Type B pancreatic cell (in vitro differentiated cells): Measurements from ENCODE around the gene FIGNL1. TPM values are rescaled to one million over a fixed set of nuclear protein-coding genes. Genes with fewer than 3 reads are reported as not detected.

ENCODE experiments used
- DNase-seq: peaks from one replicate; pipeline ENCODE4 v3.0.0; 2021; ENCODE audit warnings: mixed read lengths; ENCODE audit not compliant: unreplicated experiment; ENCODE audit errors: extremely low spot score
- H3K27ac Mint-ChIP-seq: 2 replicates; pipeline ENCODE4 v1.8.0; 2021; ENCODE audit warnings: mild to moderate bottlenecking, mixed read lengths
- H3K27me3 Mint-ChIP-seq: 2 replicates; pipeline ENCODE4 v1.8.0; 2021; ENCODE audit warnings: mixed read lengths
- H3K36me3 Mint-ChIP-seq: 2 replicates; pipeline ENCODE4 v1.8.0; 2021; ENCODE audit warnings: mixed read lengths
- H3K4me1 Mint-ChIP-seq: one replicate; pipeline ENCODE4 v1.8.0; 2021; ENCODE audit warnings: mixed read lengths; ENCODE audit not compliant: unreplicated experiment
- H3K4me3 Mint-ChIP-seq: 2 replicates; pipeline ENCODE4 v1.8.0; 2021; ENCODE audit warnings: mild to moderate bottlenecking, mixed read lengths
- H3K9me3 Mint-ChIP-seq: 2 replicates; pipeline ENCODE4 v1.8.0; 2021; ENCODE audit warnings: mixed read lengths
- CTCF ChIP-seq: fragments of 200-600 bp; sonication (generic); conservative IDR thresholded peaks from 2 replicates; pipeline ENCODE4 v1.5.0; 2021; ENCODE audit warnings: antibody characterized with exemption, mild to moderate bottlenecking
- total RNA-seq: library from RNA; stranded (reverse); gene quantifications from 2 replicates; pipeline ENCODE4 v1.2.1, GENCODE V29; 2021; ENCODE audit warnings: low replicate concordance

FIGNL1 gene
- total RNA-seq, 1 donor from 2014 or later, result 28.6 TPM

- Mint-ChIP-seq H3K4me1 (peaks cover 10% of the 10 kb centered on the region), H3K36me3 (no peaks in the 10 kb centered on the region), H3K27me3 (peaks cover 11% of the 10 kb centered on the region), H3K27ac (no peak overlapping the region), H3K4me3 (no peak overlapping the region), H3K9me3 (peaks cover 4% of the 10 kb centered on the region)
- no peak for DNase-seq
- no peak for TF ChIP-seq CTCF
These were observed 45.6 kb upstream of the FIGNL1 start for GRCh38 chr7:50495746-50496145.

- no peak for DNase-seq
- no peak overlapping the region for H3K27ac Mint-ChIP-seq
- no peak for TF ChIP-seq CTCF
- no peaks in the 10 kb centered on the region for H3K36me3 Mint-ChIP-seq
- peaks cover 4% of the 10 kb centered on the region for H3K27me3 Mint-ChIP-seq
- no peaks in the 10 kb centered on the region for H3K9me3 Mint-ChIP-seq
- peaks cover 10% of the 10 kb centered on the region for H3K4me1 Mint-ChIP-seq
- no peak overlapping the region for H3K4me3 Mint-ChIP-seq
These were observed 42.8 kb upstream of the FIGNL1 start for GRCh38 chr7:50492770-50493519.

GRCh38 chr7:50491943-50492342 is 41.8 kb upstream of the FIGNL1 start:
- no peak for DNase-seq
- H3K4me1 Mint-ChIP-seq, result peaks cover 3% of the 10 kb centered on the region
- H3K36me3 Mint-ChIP-seq, result no peaks in the 10 kb centered on the region
- no peak for TF ChIP-seq CTCF
- no peak overlapping the region for H3K27ac Mint-ChIP-seq
- H3K27me3 Mint-ChIP-seq, result peaks cover 1% of the 10 kb centered on the region
- H3K4me3 Mint-ChIP-seq, result no peak overlapping the region
- no peaks in the 10 kb centered on the region for H3K9me3 Mint-ChIP-seq

- no peaks in the 10 kb centered on the region for H3K36me3 Mint-ChIP-seq
- no peak for DNase-seq
- H3K27ac Mint-ChIP-seq, result no peak overlapping the region
- TF ChIP-seq CTCF, result no peak
- H3K9me3 Mint-ChIP-seq, result no peaks in the 10 kb centered on the region
- no peaks in the 10 kb centered on the region for H3K4me1 Mint-ChIP-seq
- no peak overlapping the region for H3K4me3 Mint-ChIP-seq
- H3K27me3 Mint-ChIP-seq, result no peaks in the 10 kb centered on the region
These were observed 41.1 kb upstream of the FIGNL1 start for GRCh38 chr7:50491209-50491608.

GRCh38 chr7:50488379-50488778 is 38.2 kb upstream of the FIGNL1 start:
- TF ChIP-seq CTCF, result no peak
- H3K36me3 Mint-ChIP-seq, result no peaks in the 10 kb centered on the region
- H3K4me1 Mint-ChIP-seq, result no peaks in the 10 kb centered on the region
- no peaks in the 10 kb centered on the region for H3K9me3 Mint-ChIP-seq
- no peak overlapping the region for H3K4me3 Mint-ChIP-seq
- no peak for DNase-seq
- no peak overlapping the region for H3K27ac Mint-ChIP-seq
- H3K27me3 Mint-ChIP-seq, result no peaks in the 10 kb centered on the region
